Adrenal gland (tissue), 5 donors: ENCODE results near the gene GSTO2.

ENCODE experiments used
- CTCF ChIP-seq, 6 experiments: fragments of 450-650 bp in 4 of 6; fragments of 200-600 bp in 2 of 6; sonication (generic) in 1 of 6; IDR thresholded peaks; 1 replicate in 5 of 6; 2 replicates in 1 of 6; pipeline versions ENCODE4 v1.5.1 to v1.8.0; 2016 to 2021; ENCODE audit warnings: antibody characterized with exemption in 6 of 6, mild to moderate bottlenecking in 2 of 6, moderate library complexity in 1 of 6
- POLR2A ChIP-seq, 2 donors: fragments of 450-650 bp; IDR thresholded peaks; one replicate each; pipeline ENCODE4 v1.6.1; 2017; ENCODE audit warnings: antibody characterized with exemption in 2 of 2, mild to moderate bottlenecking in 2 of 2, moderate library complexity in 1 of 2
- donor health status: DM: no; HTN: no; CAD: no.

DNA sequence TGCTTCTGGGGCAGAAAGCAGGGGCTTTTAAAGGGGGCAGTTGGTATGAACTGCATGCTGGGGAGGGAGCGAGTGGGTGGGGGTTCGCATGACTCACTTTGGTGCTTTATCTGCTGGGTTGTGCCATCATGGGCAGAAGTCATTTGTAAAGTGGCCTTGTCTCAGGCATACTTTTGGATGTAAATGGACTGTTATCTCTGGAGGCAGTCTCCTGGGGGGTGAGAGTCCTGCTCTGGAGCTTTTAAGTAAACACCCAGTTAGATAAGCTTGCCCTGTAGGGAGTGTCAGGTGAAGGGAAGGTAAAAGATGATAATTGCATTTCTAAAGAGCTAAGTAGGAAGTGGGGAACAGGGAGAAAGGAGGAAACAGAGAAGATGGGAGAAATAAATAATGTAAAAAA, 15.9 kb upstream of the GSTO2 start:
- TF ChIP-seq POLR2A (IDR thresholded peaks at IDR 0.05) = peak in 1 of 2 donors; percentile 29
- no peak for TF ChIP-seq CTCF (IDR thresholded peaks at IDR 0.05)
